Astrocyte of the cerebellum (primary cell): ENCODE data around the gene PODN.

Experiments used
- DNase-seq: peaks from one replicate; pipeline ENCODE4 v3.0.0-alpha.2; 2011; ENCODE audit warnings: low read depth
- H3K4me3 ChIP-seq: 2 replicates; pipeline ENCODE4 v1.5.1; 2011; ENCODE audit warnings: mild to moderate bottlenecking, low read depth, low read length, moderate library complexity
- in situ Hi-C: cut with HindIII; loops from 2 replicates; pipeline ENCODE4 v1.10.0; 2017; ENCODE audit warnings: low sequenced_read_pairs
- TF ChIP-seq, protein P1 (sequence below): IDR thresholded peaks from 2 replicates; pipeline ENCODE4 v1.5.1; 2012; ENCODE audit warnings: low read length, low read depth, moderate library complexity, mild to moderate bottlenecking; ENCODE audit errors: missing control alignments

PODN gene

DNA sequence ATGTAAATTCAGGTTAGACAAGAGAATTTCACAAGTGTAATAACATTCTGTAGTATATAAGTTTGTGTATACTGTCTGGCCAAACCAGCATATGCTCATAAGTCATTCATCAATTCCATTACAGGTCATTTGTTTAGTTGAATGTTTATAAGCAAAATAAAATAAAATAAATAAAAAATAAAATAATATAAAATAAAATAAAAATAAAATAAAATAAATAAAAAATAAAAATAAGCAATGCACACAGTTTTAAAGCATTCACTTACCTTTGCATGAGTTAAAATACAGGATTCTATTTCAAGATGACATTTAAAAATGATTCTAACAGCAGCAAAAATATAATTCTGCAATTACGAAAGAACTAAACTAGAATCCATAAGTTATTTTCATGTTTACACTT is 9.9 kb downstream of the PODN start:
- in situ Hi-C loops: no loop called here
- TF ChIP-seq, protein P1, sequence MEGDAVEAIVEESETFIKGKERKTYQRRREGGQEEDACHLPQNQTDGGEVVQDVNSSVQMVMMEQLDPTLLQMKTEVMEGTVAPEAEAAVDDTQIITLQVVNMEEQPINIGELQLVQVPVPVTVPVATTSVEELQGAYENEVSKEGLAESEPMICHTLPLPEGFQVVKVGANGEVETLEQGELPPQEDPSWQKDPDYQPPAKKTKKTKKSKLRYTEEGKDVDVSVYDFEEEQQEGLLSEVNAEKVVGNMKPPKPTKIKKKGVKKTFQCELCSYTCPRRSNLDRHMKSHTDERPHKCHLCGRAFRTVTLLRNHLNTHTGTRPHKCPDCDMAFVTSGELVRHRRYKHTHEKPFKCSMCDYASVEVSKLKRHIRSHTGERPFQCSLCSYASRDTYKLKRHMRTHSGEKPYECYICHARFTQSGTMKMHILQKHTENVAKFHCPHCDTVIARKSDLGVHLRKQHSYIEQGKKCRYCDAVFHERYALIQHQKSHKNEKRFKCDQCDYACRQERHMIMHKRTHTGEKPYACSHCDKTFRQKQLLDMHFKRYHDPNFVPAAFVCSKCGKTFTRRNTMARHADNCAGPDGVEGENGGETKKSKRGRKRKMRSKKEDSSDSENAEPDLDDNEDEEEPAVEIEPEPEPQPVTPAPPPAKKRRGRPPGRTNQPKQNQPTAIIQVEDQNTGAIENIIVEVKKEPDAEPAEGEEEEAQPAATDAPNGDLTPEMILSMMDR: no peak

DNA sequence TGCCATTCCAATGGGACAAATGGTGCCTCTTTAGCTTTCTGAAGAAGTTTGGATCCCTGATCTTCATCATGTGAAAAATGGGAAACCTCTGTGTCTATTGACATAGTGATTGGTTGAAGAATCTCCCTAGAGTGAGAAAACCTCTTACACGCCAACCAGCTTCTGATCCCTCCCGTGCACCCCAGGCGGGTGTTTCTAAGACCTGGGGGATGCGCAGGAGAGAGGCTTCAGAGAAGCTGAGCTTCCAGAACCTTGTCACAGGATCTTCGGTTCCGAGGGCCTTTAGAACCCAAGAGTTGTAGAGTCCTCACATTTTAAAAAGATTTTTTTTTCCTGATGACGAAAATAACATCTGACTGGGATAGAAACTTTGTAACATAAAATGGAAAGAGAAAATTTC is 11.3 kb downstream of the PODN start:
- TF ChIP-seq, protein P1: no peak
- DNase-seq: no peak
- in situ Hi-C loops: no loop called here
- no peak overlapping the region for H3K4me3 ChIP-seq

More for the DNA sequence above, 9.9 kb downstream of the PODN start:
- H3K4me3 ChIP-seq: no peak overlapping the region
- DNase-seq: no peak

DNA sequence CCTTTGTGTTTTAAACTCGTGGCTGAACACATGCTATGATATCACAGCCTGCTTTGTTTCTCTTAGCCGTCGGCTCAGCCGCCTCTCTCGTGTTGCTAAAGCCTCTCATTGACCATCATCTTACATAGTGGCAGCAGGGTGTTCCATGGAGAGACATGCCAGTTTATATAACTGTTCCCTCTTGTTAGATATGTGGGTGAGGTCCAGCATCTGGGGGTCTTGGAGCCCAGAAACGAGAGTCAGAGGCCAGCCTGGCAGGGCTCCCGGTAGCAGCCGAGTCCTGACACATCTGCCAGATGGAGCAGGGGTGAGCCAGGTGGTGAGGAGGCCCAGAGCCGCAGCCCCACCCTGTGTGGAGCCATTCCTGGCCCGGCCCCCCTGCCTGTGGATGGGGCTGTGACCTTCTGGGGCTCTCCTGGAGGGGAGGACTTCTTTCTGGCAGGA is 11.9 kb downstream of the PODN start:
- no peak overlapping the region for H3K4me3 ChIP-seq
- in situ Hi-C loops: no loop called here
- DNase-seq: no peak
- TF ChIP-seq, protein P1: no peak

DNA sequence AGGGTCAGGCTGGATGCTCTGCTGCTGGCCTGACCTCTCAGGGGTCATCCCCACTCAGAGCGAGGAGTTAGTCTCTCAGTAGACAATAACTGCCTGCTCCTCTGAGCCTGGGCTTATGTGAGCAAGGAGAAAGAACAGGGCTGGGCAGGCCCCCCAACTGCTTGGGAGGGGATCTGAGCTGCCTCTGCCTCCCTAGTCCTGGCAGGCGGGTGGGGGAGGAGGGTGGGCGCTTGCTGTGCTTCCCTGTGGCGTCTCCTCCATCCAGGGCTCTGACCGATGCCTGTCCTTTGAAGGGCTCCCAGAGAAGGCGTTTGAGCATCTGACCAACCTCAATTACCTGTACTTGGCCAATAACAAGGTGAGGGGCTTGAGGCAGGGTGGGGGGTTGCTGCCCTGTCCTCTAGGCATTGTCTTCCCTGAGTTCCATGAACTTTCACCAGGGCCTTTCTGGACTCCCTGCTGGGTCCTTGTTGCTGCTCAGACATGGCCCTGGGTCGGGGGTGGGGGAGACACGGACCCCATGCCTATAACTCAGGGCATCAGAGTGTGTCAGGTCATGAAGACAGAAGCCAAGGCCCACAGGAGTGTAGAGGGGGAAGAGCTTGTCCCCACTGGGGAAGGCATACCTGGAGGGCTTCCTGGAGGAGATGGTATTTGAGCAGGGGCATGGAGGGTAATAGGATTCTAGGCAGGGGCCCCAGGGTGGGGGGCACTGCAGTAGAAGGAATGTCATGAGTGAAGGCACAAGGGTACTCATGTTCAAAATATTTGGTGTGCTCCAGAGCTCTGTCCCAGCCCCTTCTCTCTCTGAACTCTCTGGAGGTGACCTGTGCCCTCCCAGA is 12.5 kb downstream of the PODN start:
- no peak for DNase-seq
- no peak overlapping the region for H3K4me3 ChIP-seq
- TF ChIP-seq, protein P1: no peak
- in situ Hi-C loops: no loop called here

DNA sequence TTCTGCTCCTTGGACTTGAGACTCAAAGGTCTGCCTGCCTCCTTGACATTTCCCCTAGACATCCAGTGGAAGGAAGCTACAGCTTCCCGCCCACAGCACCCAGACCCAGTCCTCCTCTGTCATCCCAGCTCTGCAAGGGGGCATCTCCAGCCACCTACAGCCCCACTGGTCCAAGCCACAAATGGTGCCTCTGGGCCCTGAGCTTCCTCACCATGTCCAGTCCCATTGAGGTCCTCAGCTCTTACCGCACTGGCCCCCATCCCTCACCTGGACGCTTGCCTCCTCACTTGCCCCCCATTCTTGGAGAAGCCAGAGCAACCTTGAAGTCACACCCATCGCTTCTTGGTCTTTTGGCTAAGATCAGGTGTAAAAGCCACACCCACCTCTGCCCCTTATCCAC is 13.2 kb downstream of the PODN start:
- in situ Hi-C loops: no loop called here
- DNase-seq: no peak
- no peak overlapping the region for H3K4me3 ChIP-seq
- TF ChIP-seq, protein P1: no peak

DNA sequence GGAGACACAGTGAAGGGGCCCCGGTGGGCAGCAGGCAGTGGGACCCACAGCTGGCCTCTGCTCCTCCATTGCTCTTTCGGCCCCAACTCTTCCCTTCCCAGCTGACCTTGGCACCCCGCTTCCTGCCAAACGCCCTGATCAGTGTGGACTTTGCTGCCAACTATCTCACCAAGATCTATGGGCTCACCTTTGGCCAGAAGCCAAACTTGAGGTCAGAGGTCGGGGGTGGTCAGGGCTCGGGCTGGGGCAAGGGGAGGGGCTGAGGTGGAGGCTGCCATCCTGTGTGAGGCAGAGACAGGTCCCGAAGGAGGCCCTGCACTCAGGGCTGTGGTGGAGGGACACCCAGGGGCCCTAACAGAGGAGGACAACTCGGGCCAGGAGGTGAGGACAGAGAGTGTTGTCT is 13.7 kb downstream of the PODN start:
- TF ChIP-seq, protein P1: no peak
- H3K4me3 ChIP-seq: no peak overlapping the region
- DNase-seq: no peak
- in situ Hi-C loops: no loop called here
